ENCODE data around the gene RGL1.

The RGL1 gene

GRCh38 chr1:183821889-183822611 is 17.1 kb downstream of the RGL1 start:
- DNase-seq (ENCODE audit: low spot score), result no peak

DNA sequence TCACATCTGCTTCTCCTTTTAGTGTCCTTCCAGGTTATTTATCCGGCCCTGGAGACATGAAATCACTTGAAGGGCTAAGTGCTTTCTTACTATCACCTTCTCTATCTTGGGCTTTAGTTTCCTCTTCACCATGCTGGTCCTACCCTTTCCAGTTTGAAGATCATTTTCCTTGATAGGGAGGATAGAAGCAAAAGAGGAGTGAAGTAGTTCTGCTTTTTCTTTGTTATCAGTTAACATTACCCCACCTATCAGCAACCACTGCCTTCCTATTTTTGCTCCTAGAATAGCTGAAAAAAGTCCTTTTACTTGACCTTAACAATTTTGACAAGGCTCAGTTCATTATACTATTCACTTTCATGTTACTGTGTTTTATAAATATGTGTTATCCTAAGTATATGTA is 19.4 kb downstream of the RGL1 start:
- no peak for DNase-seq (ENCODE audit: low spot score)

GRCh38 chr1:183827801-183828200 is 22.9 kb downstream of the RGL1 start:
- no peak for DNase-seq (ENCODE audit: low spot score)

- DNase-seq (ENCODE audit: low spot score), result no peak
Measured at GRCh38 chr1:183830389-183830788, 25.5 kb downstream of the RGL1 start.

- DNase-seq (ENCODE audit: low spot score), result no peak
Measured at GRCh38 chr1:183831311-183831710, 26.4 kb downstream of the RGL1 start.

- DNase-seq (ENCODE audit: low spot score), result no peak
Measured at GRCh38 chr1:183832459-183832858, 27.5 kb downstream of the RGL1 start.

- no peak for DNase-seq (ENCODE audit: low spot score)
Measured at GRCh38 chr1:183834568-183834967, 29.6 kb downstream of the RGL1 start.

DNA sequence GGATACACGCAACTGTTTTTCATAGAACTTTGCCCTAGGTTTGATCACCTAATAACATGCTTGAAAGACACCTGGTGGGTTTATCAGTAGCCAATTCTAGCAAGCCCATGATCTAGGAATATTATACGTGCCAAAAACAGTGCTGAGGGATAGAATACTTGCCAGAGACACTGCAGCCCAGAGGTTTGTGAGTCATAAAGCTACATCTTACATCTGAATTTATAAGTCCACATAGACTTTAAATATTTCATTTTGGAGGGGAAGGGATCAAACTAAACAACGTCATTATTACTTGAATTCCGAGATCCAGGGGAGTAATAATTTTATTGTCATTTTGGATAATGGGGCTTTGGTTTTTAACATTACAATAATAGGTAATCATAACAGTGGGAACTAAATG is 31.7 kb downstream of the RGL1 start:
- DNase-seq (ENCODE audit: low spot score), result no peak

DNA sequence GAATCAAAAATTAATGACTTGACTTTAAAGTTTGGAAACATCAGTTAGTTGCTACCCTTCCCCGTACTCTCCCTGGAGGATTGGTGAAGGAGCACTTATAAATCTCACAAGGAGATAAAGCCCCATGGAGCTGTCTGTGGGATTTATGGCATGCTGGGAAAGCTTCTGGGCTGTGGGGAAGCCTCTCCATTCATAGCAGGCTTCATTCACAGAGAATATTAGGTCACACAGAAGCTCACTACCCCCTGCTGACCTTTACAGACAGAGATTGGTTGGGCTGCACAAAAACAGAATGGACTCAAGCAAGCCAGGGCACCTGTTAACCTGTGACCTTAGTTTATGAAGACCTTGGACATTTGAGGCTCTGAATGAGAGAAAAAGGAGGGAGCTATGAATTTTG is 32.1 kb downstream of the RGL1 start:
- DNase-seq (ENCODE audit: low spot score), result no peak

DNA sequence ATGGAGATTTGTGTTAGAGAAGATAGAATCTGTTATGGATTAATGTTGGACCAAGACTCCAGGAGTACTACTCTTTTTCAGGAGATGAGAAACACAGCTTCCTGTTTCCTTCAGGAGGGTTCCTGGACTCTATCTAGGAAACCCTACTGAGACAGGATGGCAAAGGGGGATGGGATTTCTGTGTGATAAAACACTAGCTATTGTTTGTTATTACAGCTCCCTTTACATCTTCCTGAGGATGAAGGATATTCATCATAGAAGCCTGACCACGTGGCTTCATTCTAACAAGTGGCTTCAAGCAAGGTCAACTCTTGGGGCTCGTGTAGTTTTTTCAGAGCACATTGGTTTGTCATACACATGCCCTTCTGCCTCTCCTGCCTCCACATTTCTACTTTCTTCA is 33.3 kb downstream of the RGL1 start:
- DNase-seq (ENCODE audit: low spot score), result no peak

- DNase-seq (ENCODE audit: low spot score), result no peak
Measured at GRCh38 chr1:183840140-183840539, 35.2 kb downstream of the RGL1 start.

GRCh38 chr1:183841550-183841949 is 36.6 kb downstream of the RGL1 start:
- DNase-seq (ENCODE audit: low spot score), result no peak

GRCh38 chr1:183841950-183842794 is 37.3 kb downstream of the RGL1 start:
- no peak for DNase-seq (ENCODE audit: low spot score)

DNA sequence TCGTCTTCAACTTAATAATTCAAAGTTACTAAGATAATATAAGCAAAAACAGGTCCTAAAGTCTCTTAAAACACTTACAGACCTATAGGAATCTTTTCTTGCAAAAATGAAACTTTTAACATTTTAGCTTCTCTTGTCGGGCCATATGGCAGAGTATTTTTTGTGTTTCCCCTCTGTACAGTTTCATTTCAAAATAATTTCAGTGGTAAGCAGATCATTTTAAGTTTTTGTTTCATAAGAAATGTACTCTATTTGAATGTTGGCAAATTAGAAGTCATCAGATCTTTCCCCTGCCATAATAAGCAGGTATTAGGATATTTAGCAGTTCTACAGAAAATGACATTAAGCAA is 37.9 kb downstream of the RGL1 start:
- no peak for DNase-seq (ENCODE audit: low spot score)

DNA sequence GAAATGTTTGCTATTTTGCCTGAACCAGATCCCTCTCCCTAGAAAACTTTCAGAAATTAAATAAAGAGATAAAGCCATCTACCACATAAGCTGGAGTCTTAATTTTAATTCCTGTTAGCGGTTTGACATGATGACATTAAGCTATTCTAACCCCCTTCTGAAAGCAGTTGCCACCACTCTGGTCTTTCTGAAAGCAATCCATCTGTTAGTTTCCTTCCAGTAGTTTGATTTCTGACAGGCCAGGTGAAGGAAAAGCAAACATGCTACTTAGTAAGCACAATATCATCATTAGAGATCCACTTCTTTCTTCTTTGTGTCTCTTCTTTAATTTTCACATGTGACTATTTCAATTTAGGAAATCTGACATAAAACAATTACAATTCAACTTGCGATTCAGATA is 39.9 kb downstream of the RGL1 start:
- no peak for DNase-seq (ENCODE audit: low spot score)

GRCh38 chr1:183845681-183846080 is 40.8 kb downstream of the RGL1 start:
- DNase-seq (ENCODE audit: low spot score), result no peak

- no peak for DNase-seq (ENCODE audit: low spot score)
Measured at GRCh38 chr1:183847641-183848040, 42.7 kb downstream of the RGL1 start.

DNA sequence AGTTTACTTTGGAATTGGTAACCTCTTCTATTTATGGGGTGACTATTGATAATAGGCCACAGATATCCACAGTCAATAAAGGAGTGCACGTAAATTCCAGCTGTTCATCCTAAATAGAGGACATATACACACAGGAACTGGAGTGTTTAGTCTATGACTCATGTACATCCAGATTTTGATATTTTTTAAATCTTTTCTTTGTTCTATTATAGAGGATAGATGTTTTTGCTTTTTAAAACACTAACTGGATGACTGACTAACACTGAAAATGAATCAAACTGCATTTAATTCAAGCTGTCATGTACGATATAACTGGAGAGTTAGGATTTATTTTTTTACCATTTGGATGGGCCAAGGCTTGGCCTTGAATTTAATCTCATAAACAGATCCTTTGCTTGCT is 45.9 kb downstream of the RGL1 start:
- no peak for DNase-seq (ENCODE audit: low spot score)

- DNase-seq (ENCODE audit: low spot score), result no peak
Measured at GRCh38 chr1:183859119-183859518, 54.2 kb downstream of the RGL1 start.

- DNase-seq (ENCODE audit: low spot score), result no peak
Measured at GRCh38 chr1:183859831-183860230, 54.9 kb downstream of the RGL1 start.

DNA sequence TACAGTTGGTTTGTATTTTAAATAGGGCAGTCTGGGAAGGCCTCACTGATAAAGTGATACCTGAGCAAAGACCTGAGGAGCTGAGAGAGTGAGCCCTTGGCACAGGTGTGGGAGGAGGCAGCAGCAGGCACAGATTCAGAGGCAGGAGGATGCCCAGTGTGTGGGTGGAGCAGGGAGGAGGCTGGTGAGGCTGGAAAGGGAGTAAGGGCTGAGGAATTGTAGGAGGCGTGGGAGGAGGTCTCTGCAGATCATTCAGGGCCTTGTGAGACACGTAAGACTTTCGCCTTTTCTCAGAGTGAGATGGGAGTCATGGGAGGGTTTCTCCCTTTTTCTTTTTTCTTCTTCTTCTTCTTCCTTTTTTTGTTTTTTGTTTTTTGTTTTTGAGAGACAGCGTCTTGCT is 58.0 kb downstream of the RGL1 start:
- DNase-seq (ENCODE audit: low spot score), result no peak

DNA sequence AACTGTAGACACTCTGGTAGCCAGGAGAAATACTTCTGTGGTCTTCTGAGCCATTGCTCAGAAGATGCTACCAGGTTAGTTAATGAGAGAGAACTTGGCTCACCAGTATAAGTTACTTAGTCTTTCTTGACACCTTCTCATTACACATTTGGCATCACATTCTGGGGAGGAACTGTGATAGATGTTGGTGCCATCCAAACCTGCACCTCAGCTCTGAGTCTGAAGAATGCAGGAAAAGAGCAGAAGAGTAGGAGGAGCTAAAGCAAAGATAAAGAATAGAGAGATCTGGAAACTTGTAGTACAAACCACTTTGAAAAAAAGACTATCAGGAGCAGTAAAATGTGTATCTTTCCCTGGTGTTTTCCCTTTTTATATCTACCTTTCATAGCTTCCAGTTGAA is 58.9 kb downstream of the RGL1 start:
- no peak for DNase-seq (ENCODE audit: low spot score)

- no peak for DNase-seq (ENCODE audit: low spot score)
Measured at GRCh38 chr1:183864611-183865010, 59.7 kb downstream of the RGL1 start.

- no peak for DNase-seq (ENCODE audit: low spot score)
Measured at GRCh38 chr1:183869230-183869629, 64.3 kb downstream of the RGL1 start.

All from ecto neural progenitor cell (in vitro differentiated cells).